Activated CD4-positive, alpha-beta memory T cell treated with anti-CD3 and anti-CD28 coated beads for 36 hours (primary cell): Measurements from ENCODE around the gene ENOSF1. TPM values are rescaled to one million over a fixed set of nuclear protein-coding genes. Genes with fewer than 3 reads are reported as not detected.

ENCODE experiments used
- CTCF ChIA-PET: fragments of 350-600 bp; sonication (Branson Sonifier 250); formaldehyde crosslinking; loops from one replicate; lab custom pipeline; 2021; ENCODE audit warnings: antibody characterized with exemption, inconsistent platforms; lab: Charles Lee
- POLR2A ChIA-PET: fragments of 350-600 bp; sonication (Branson Sonifier 250); formaldehyde crosslinking; loops from one replicate; lab custom pipeline; 2021; ENCODE audit warnings: antibody characterized with exemption; lab: Charles Lee
- DNase-seq: peaks from one replicate; pipeline ENCODE4 v3.0.0-alpha.2; 2020
- H3K27ac Mint-ChIP-seq: one replicate; pipeline ENCODE4 v1.8.0; 2021; ENCODE audit warnings: mixed read lengths
- H3K27me3 Mint-ChIP-seq: one replicate; pipeline ENCODE4 v1.8.0; 2021; ENCODE audit warnings: mixed read lengths
- H3K36me3 Mint-ChIP-seq: one replicate; pipeline ENCODE4 v1.8.0; 2021; ENCODE audit warnings: mixed read lengths
- H3K4me1 Mint-ChIP-seq: one replicate; pipeline ENCODE4 v1.8.0; 2021; ENCODE audit warnings: low read depth, mixed read lengths
- H3K4me3 Mint-ChIP-seq: one replicate; pipeline ENCODE4 v1.8.0; 2021; ENCODE audit warnings: mild to moderate bottlenecking, mixed read lengths
- H3K9me3 Mint-ChIP-seq: one replicate; pipeline ENCODE4 v1.8.0; 2021; ENCODE audit warnings: mixed read lengths
- intact Hi-C: fragments of 100-400 bp; cut with micrococcal nuclease; formaldehyde crosslinking; loops from one replicate; pipeline ENCODE4 v1.15.1; 2023
- total RNA-seq, 2 experiments: library from RNA; stranded (reverse); gene quantifications; one replicate each; pipeline ENCODE4 v1.2.3, GENCODE V29; 2021

The ENOSF1 gene
- total RNA-seq, 2 experiments from 2014 or later, result 59.1 to 61.2 TPM

GRCh38 chr18:634551-635045 is 77.8 kb downstream of the ENOSF1 start:
- peaks cover 4% of the 10 kb centered on the region for H3K27me3 Mint-ChIP-seq
- H3K36me3 Mint-ChIP-seq, result no peaks in the 10 kb centered on the region
- H3K4me3 Mint-ChIP-seq, result no peak overlapping the region
- CTCF ChIA-PET, result interaction anchor here (0.6 to 0.7 kb wide), 2 partner anchors 10 to 43 kb away, joined by 3 read pairs; no protein-coding TSS in a partner anchor
- H3K9me3 Mint-ChIP-seq, result no peaks in the 10 kb centered on the region
- no peak for DNase-seq
- no peaks in the 10 kb centered on the region for H3K4me1 Mint-ChIP-seq
- no peak overlapping the region for H3K27ac Mint-ChIP-seq
- intact Hi-C loops, result no loop called here
- POLR2A ChIA-PET, result no interaction called here

GRCh38 chr18:631560-631959 is 80.9 kb downstream of the ENOSF1 start:
- CTCF ChIA-PET, result interaction anchor here (1.1 to 2.3 kb wide), 3 partner anchors 8 to 208 kb away, joined by 3 to 12 read pairs (median 3); partner anchors contain the start of gene CLUL1
- H3K36me3 Mint-ChIP-seq, result no peaks in the 10 kb centered on the region
- no peak overlapping the region for H3K4me3 Mint-ChIP-seq
- H3K4me1 Mint-ChIP-seq, result no peaks in the 10 kb centered on the region
- POLR2A ChIA-PET, result no interaction called here
- peaks cover 2% of the 10 kb centered on the region for H3K27me3 Mint-ChIP-seq
- DNase-seq, result no peak
- no peaks in the 10 kb centered on the region for H3K9me3 Mint-ChIP-seq
- H3K27ac Mint-ChIP-seq, result no peak overlapping the region
- intact Hi-C loops, result no loop called here

GRCh38 chr18:629269-630150 is 82.9 kb downstream of the ENOSF1 start:
- Mint-ChIP-seq H3K27ac (no peak overlapping the region), H3K9me3 (no peaks in the 10 kb centered on the region), H3K4me1 (no peaks in the 10 kb centered on the region), H3K36me3 (no peaks in the 10 kb centered on the region), H3K4me3 (no peak overlapping the region), H3K27me3 (peaks cover 4% of the 10 kb centered on the region)
- POLR2A ChIA-PET, result no interaction called here
- intact Hi-C loops, result loop anchor here (10.0 kb wide), 1 partner anchor 85 kb away; the partner anchor contains the start of gene ENOSF1
- DNase-seq, result no peak
- CTCF ChIA-PET, result no interaction called here

- H3K36me3 Mint-ChIP-seq, result no peaks in the 10 kb centered on the region
- H3K27me3 Mint-ChIP-seq, result peaks cover 9% of the 10 kb centered on the region
- POLR2A ChIA-PET, result no interaction called here
- DNase-seq, result no peak
- no peak overlapping the region for H3K4me3 Mint-ChIP-seq
- H3K9me3 Mint-ChIP-seq, result no peaks in the 10 kb centered on the region
- H3K4me1 Mint-ChIP-seq, result no peaks in the 10 kb centered on the region
- intact Hi-C loops, result loop anchor here (10.0 kb wide), 1 partner anchor 88 kb away; the partner anchor contains the start of gene ENOSF1
- CTCF ChIA-PET, result interaction anchor here (0.5 to 8.9 kb wide), 7 partner anchors 11 to 212 kb away, joined by 3 to 127 read pairs (median 4); partner anchors contain the start of gene TYMS
- no peak overlapping the region for H3K27ac Mint-ChIP-seq
These were observed 85.2 kb downstream of the ENOSF1 start for GRCh38 chr18:627231-627630.

- Mint-ChIP-seq H3K4me3 (no peak overlapping the region), H3K4me1 (no peaks in the 10 kb centered on the region), H3K36me3 (no peaks in the 10 kb centered on the region), H3K27ac (no peak overlapping the region), H3K9me3 (no peaks in the 10 kb centered on the region), H3K27me3 (peaks cover 10% of the 10 kb centered on the region)
- intact Hi-C loops, result loop anchor here (1.0 to 10.0 kb wide), 4 partner anchors 33 to 215 kb away; partner anchors contain the start of genes ENOSF1 and TYMS
- peak; percentile 69 for DNase-seq
- ChIA-PET POLR2A (no interaction called here), CTCF (interaction anchor here (0.6 to 8.9 kb wide), 30 partner anchors 8 to 246 kb away, joined by 3 to 127 read pairs (median 4); partner anchors contain the start of gene TYMS)
These were observed 88.4 kb downstream of the ENOSF1 start for GRCh38 chr18:623761-624620.

GRCh38 chr18:622289-622688 is 90.1 kb downstream of the ENOSF1 start:
- Mint-ChIP-seq H3K27me3 (peaks cover 10% of the 10 kb centered on the region), H3K4me1 (no peaks in the 10 kb centered on the region), H3K4me3 (no peak overlapping the region), H3K27ac (no peak overlapping the region), H3K36me3 (no peaks in the 10 kb centered on the region), H3K9me3 (no peaks in the 10 kb centered on the region)
- DNase-seq, result no peak
- intact Hi-C loops, result loop anchor here (5.0 to 10.0 kb wide), 2 partner anchors 35 to 93 kb away; partner anchors contain the start of genes ENOSF1 and TYMS
- CTCF ChIA-PET, result interaction anchor here (8.9 kb wide), 1 partner anchor 210 kb away, joined by 127 read pairs; no protein-coding TSS in a partner anchor
- POLR2A ChIA-PET, result no interaction called here

- Mint-ChIP-seq H3K36me3 (no peaks in the 10 kb centered on the region), H3K4me3 (no peak overlapping the region), H3K9me3 (no peaks in the 10 kb centered on the region), H3K4me1 (no peaks in the 10 kb centered on the region), H3K27me3 (peaks cover 10% of the 10 kb centered on the region), H3K27ac (no peak overlapping the region)
- POLR2A ChIA-PET, result interaction anchor here (0.6 kb wide), 1 partner anchor 416 kb away, joined by 4 read pairs; no protein-coding TSS in a partner anchor
- intact Hi-C loops, result loop anchor here (5.0 to 10.0 kb wide), 2 partner anchors 36 to 93 kb away; partner anchors contain the start of genes ENOSF1 and TYMS
- CTCF ChIA-PET, result interaction anchor here (0.9 to 8.9 kb wide), 5 partner anchors 8 to 354 kb away, joined by 4 to 127 read pairs (median 7); partner anchors contain the start of genes THOC1 and TYMS
- DNase-seq, result no peak
These were observed 91.0 kb downstream of the ENOSF1 start for GRCh38 chr18:621291-622043.

Other genes starting within 250 kb of the ENOSF1 start
- not detected for gene COLEC12, start 211.9 kb downstream of the ENOSF1 start, total RNA-seq
- gene CETN1, start 132.2 kb downstream of the ENOSF1 start, total RNA-seq, result not detected
- gene CLUL1, start 115.6 kb downstream of the ENOSF1 start, total RNA-seq, result not detected
- gene TYMS, start 55.0 kb downstream of the ENOSF1 start, total RNA-seq, result 100 to 1,000 TPM; 281 to 287 TPM
- 10 to 100 TPM; 14.2 to 17.0 TPM for gene YES1, start 99.6 kb upstream of the ENOSF1 start, total RNA-seq
- not detected for gene ADCYAP1, start 192.2 kb upstream of the ENOSF1 start, total RNA-seq